GM15510 (cell line): ENCODE data around the gene ANXA6.
A peak's percentile ranks its signal among the peaks of the same experiment; 100 is the strongest.

Source experiments
- POLR2A ChIP-seq: IDR thresholded peaks from 3 replicates; pipeline ENCODE4 v1.6.1; 2011; ENCODE audit warnings: borderline replicate concordance; ENCODE audit not compliant: insufficient read length; ENCODE audit errors: extremely low read depth

ANXA6 gene

GRCh38 chr5:151167022-151167421, 9.4 kb upstream of the ANXA6 start:
- TF ChIP-seq POLR2A, result no peak

GRCh38 chr5:151164687-151165392, 7.3 kb upstream of the ANXA6 start:
- no peak for TF ChIP-seq POLR2A

- no peak for TF ChIP-seq POLR2A
These were observed 5.2 kb upstream of the ANXA6 start for GRCh38 chr5:151162776-151163175.

GRCh38 chr5:151159649-151160373, 2.2 kb upstream of the ANXA6 start:
- TF ChIP-seq POLR2A, result no peak

- peak; percentile 31 for TF ChIP-seq POLR2A
These were observed 695 bp upstream of the ANXA6 start for GRCh38 chr5:151158287-151158661.

GRCh38 chr5:151156507-151157420, 815 bp downstream of the ANXA6 start:
- peak; percentile 25 for TF ChIP-seq POLR2A

- TF ChIP-seq POLR2A, result no peak
These were observed 1.6 kb downstream of the ANXA6 start for GRCh38 chr5:151155775-151156506.

GRCh38 chr5:151154931-151155774, 2.4 kb downstream of the ANXA6 start:
- TF ChIP-seq POLR2A, result no peak

- TF ChIP-seq POLR2A, result no peak
These were observed 3.8 kb downstream of the ANXA6 start for GRCh38 chr5:151153766-151154272.

- TF ChIP-seq POLR2A, result no peak
These were observed 4.3 kb downstream of the ANXA6 start for GRCh38 chr5:151153300-151153699.

- no peak for TF ChIP-seq POLR2A
These were observed 5.8 kb downstream of the ANXA6 start for GRCh38 chr5:151151793-151152192.

GRCh38 chr5:151151263-151151660, 6.3 kb downstream of the ANXA6 start:
- no peak for TF ChIP-seq POLR2A

GRCh38 chr5:151150471-151151262, 6.9 kb downstream of the ANXA6 start:
- no peak for TF ChIP-seq POLR2A
